GM23338 (cell line): ENCODE results near the gene TCERG1L. TPM values are rescaled to one million over a fixed set of nuclear protein-coding genes. Genes with fewer than 3 reads are reported as not detected.

ENCODE experiments used
- ATAC-seq: fragments of 200-7000 bp; cut with Tn5 transposase; 3 replicates; pipeline ENCODE4 v1.9.1; 2020
- DNase-seq: peaks from one replicate; pipeline ENCODE4 v3.0.0-alpha.2; 2015; ENCODE audit warnings: low spot score
- H2AFZ ChIP-seq: fragments of 200-600 bp; sonication (generic); 2 replicates; pipeline ENCODE4 v1.8.0; 2016; ENCODE audit warnings: antibody characterized with exemption, mild to moderate bottlenecking, moderate library complexity
- H3F3A ChIP-seq: fragments of 200-600 bp; sonication (generic); replicated peaks from 2 replicates; pipeline ENCODE4 v1.8.0; 2017; ENCODE audit warnings: antibody characterized with exemption, mixed run types, low read depth
- H3K27ac ChIP-seq: fragments of 200-600 bp; sonication (generic); 2 replicates; pipeline ENCODE4 v1.6.1; 2016; ENCODE audit warnings: low read depth
- H3K27me3 ChIP-seq: fragments of 200-600 bp; sonication (generic); 2 replicates; pipeline ENCODE4 v1.8.0; 2016; ENCODE audit warnings: mild to moderate bottlenecking, mixed run types, moderate library complexity; ENCODE audit not compliant: insufficient read depth
- H3K36me3 ChIP-seq: fragments of 200-600 bp; sonication (generic); 2 replicates; pipeline ENCODE4 v1.8.0; 2016; ENCODE audit warnings: mild to moderate bottlenecking; ENCODE audit not compliant: insufficient read depth
- H3K4me1 ChIP-seq: fragments of 200-600 bp; sonication (generic); 2 replicates; pipeline ENCODE4 v1.8.0; 2016; ENCODE audit warnings: mild to moderate bottlenecking, moderate library complexity; ENCODE audit not compliant: insufficient read depth
- H3K4me2 ChIP-seq: fragments of 200-600 bp; sonication (generic); 2 replicates; pipeline ENCODE4 v1.7.1; 2017; ENCODE audit warnings: mixed run types
- H3K4me3 ChIP-seq: fragments of 200-600 bp; sonication (generic); 2 replicates; pipeline ENCODE4 v1.6.1; 2016; ENCODE audit warnings: mixed run types
- H3K79me2 ChIP-seq: fragments of 200-600 bp; sonication (generic); replicated peaks from 2 replicates; pipeline ENCODE4 v1.8.0; 2017; ENCODE audit warnings: mild to moderate bottlenecking; ENCODE audit not compliant: insufficient read depth
- H3K9me2 ChIP-seq: fragments of 200-600 bp; sonication (generic); 2 replicates; pipeline ENCODE4 v1.8.0; 2017; ENCODE audit not compliant: insufficient read depth
- H4K20me1 ChIP-seq: fragments of 200-600 bp; sonication (generic); replicated peaks from 2 replicates; pipeline ENCODE4 v1.8.0; 2017; ENCODE audit warnings: mild to moderate bottlenecking; ENCODE audit not compliant: insufficient read depth
- H3K27ac Mint-ChIP-seq: 2 replicates; pipeline ENCODE4 v1.8.0; 2020; ENCODE audit warnings: inconsistent platforms, mild to moderate bottlenecking, moderate library complexity, mixed read lengths
- H3K27me3 Mint-ChIP-seq: 3 replicates; pipeline ENCODE4 v1.8.0; 2022; ENCODE audit warnings: low read depth, mild to moderate bottlenecking, moderate library complexity, mixed read lengths, inconsistent platforms; ENCODE audit not compliant: insufficient read depth, poor library complexity
- H3K36me3 Mint-ChIP-seq: 3 replicates; pipeline ENCODE4 v1.8.0; 2021; ENCODE audit warnings: low read depth, mild to moderate bottlenecking, inconsistent platforms, moderate library complexity, mixed read lengths
- H3K4me1 Mint-ChIP-seq: 3 replicates; pipeline ENCODE4 v1.8.0; 2020; ENCODE audit warnings: mild to moderate bottlenecking, inconsistent platforms, mixed read lengths
- H3K4me3 Mint-ChIP-seq: 3 replicates; pipeline ENCODE4 v1.8.0; 2021; ENCODE audit warnings: moderate library complexity, mild to moderate bottlenecking, inconsistent platforms, mixed read lengths
- H3K9me3 Mint-ChIP-seq: 3 replicates; pipeline ENCODE4 v1.8.0; 2020; ENCODE audit warnings: moderate library complexity, mild to moderate bottlenecking, inconsistent platforms, mixed read lengths
- CREB1 ChIP-seq: fragments of 250-450 bp; sonication (Bioruptor Pico); IDR thresholded peaks from 2 replicates; pipeline ENCODE4 v1.5.0; 2020; ENCODE audit warnings: low read depth, mild to moderate bottlenecking, moderate library complexity
- EZH2 ChIP-seq: fragments of 200-600 bp; sonication (generic); IDR thresholded peaks from one replicate; pipeline ENCODE4 v1.8.0; 2017; ENCODE audit warnings: antibody characterized with exemption, mild to moderate bottlenecking, low read depth; ENCODE audit not compliant: unreplicated experiment
- EZH2phosphoT487 ChIP-seq: fragments of 200-600 bp; sonication (generic); IDR thresholded peaks from one replicate; pipeline ENCODE4 v1.8.1; 2018; ENCODE audit warnings: antibody characterized with exemption; ENCODE audit not compliant: unreplicated experiment
- JUNB ChIP-seq: IDR thresholded peaks from one replicate; pipeline ENCODE4 v1.6.1; 2016; ENCODE audit warnings: antibody characterized with exemption; ENCODE audit not compliant: unreplicated experiment
- NANOG ChIP-seq: IDR thresholded peaks from 2 replicates; pipeline ENCODE4 v1.6.1; 2016; ENCODE audit warnings: antibody characterized with exemption, borderline replicate concordance
- POLR2AphosphoS5 ChIP-seq: IDR thresholded peaks from 2 replicates; pipeline ENCODE4 v1.6.1; 2016; ENCODE audit warnings: antibody characterized with exemption, low read depth
- REST ChIP-seq: IDR thresholded peaks from one replicate; pipeline ENCODE4 v1.6.1; 2018; ENCODE audit warnings: antibody characterized with exemption; ENCODE audit not compliant: unreplicated experiment
- STAT1 ChIP-seq: IDR thresholded peaks from one replicate; pipeline ENCODE4 v1.6.1; 2016; ENCODE audit warnings: antibody characterized with exemption; ENCODE audit not compliant: unreplicated experiment
- ZNF331 ChIP-seq: fragments of 250-450 bp; sonication (Bioruptor Pico); IDR thresholded peaks from 2 replicates; pipeline ENCODE4 v1.5.0; 2020; ENCODE audit warnings: low read depth, mild to moderate bottlenecking, moderate library complexity
- polyA plus RNA-seq: library from polyadenylated mRNA; unstranded; fragments of >200 nt; fragmentation: Nextera tagmentation; extraction: Ambion mirVana; gene quantifications from 2 replicates; pipeline ENCODE4 v1.2.1, GENCODE V29; 2016
- total RNA-seq: library from RNA; depleted of rRNA; stranded (reverse); fragments of >200 nt; shearing (Covaris generic); gene quantifications from 2 replicates; pipeline ENCODE4 v1.2.3, GENCODE V29; 2014
- TF ChIP-seq, protein P1 (sequence below): IDR thresholded peaks from 2 replicates; pipeline ENCODE4 v1.6.1; 2016; ENCODE audit warnings: antibody characterized with exemption

The TCERG1L gene
- total and polyA plus RNA-seq, 2 experiments from 2014 or later, result 3.9 to 5.5 TPM

GRCh38 chr10:131094527-131095312 is 216.8 kb downstream of the TCERG1L start:
- Mint-ChIP-seq H3K36me3 (0 out of 3 replicates have a peak, but pooled peaks cover 6% of the 10 kb centered on the region), H3K27me3 (peaks cover 7% of the 10 kb centered on the region), H3K27ac (no peak overlapping the region), H3K4me3 (no peak overlapping the region), H3K4me1 (peaks cover 8% of the 10 kb centered on the region), H3K9me3 (peaks cover 70% of the 10 kb centered on the region)
- TF ChIP-seq EZH2 (no peak), CREB1 (CRISPR knock-in tag) (no peak), STAT1 (no peak), JUNB (no peak), ZNF331 (CRISPR knock-in tag) (no peak), NANOG (no peak), REST (no peak), EZH2phosphoT487 (no peak)
- no peaks in the 10 kb centered on the region for H3K27me3 ChIP-seq
- H3K4me2 ChIP-seq, result no peak overlapping the region
- no peaks in the 10 kb centered on the region for H3K36me3 ChIP-seq
- H3F3A ChIP-seq, result no peaks in the 10 kb centered on the region
- no peaks in the 10 kb centered on the region for H3K79me2 ChIP-seq
- H3K4me1 ChIP-seq, result no peaks in the 10 kb centered on the region
- DNase-seq (peak; percentile 34), ATAC-seq (peak; percentile 69)
- H2AFZ ChIP-seq, result no peak overlapping the region
- H4K20me1 ChIP-seq, result no peaks in the 10 kb centered on the region
- H3K9me2 ChIP-seq, result no peaks in the 10 kb centered on the region
- no peak overlapping the region for H3K27ac ChIP-seq
- no peak overlapping the region for H3K4me3 ChIP-seq

- Mint-ChIP-seq H3K9me3 (peaks cover 70% of the 10 kb centered on the region), H3K36me3 (0 out of 3 replicates have a peak, but pooled peaks cover 12% of the 10 kb centered on the region), H3K4me1 (peaks cover 8% of the 10 kb centered on the region), H3K4me3 (no peak overlapping the region), H3K27ac (no peak overlapping the region), H3K27me3 (peaks cover 7% of the 10 kb centered on the region)
- no peak overlapping the region for H3K4me3 ChIP-seq
- H4K20me1 ChIP-seq, result no peaks in the 10 kb centered on the region
- no peaks in the 10 kb centered on the region for H3K36me3 ChIP-seq
- ATAC-seq, result no peak; the same call in 2 of the 3 replicates
- H3K9me2 ChIP-seq, result no peaks in the 10 kb centered on the region
- DNase-seq, result no peak
- H3K27ac ChIP-seq, result no peak overlapping the region
- no peak overlapping the region for H3K4me2 ChIP-seq
- no peaks in the 10 kb centered on the region for H3F3A ChIP-seq
- no peaks in the 10 kb centered on the region for H3K79me2 ChIP-seq
- H2AFZ ChIP-seq, result no peak overlapping the region
- H3K4me1 ChIP-seq, result no peaks in the 10 kb centered on the region
- no peaks in the 10 kb centered on the region for H3K27me3 ChIP-seq
- TF ChIP-seq, protein P1, sequence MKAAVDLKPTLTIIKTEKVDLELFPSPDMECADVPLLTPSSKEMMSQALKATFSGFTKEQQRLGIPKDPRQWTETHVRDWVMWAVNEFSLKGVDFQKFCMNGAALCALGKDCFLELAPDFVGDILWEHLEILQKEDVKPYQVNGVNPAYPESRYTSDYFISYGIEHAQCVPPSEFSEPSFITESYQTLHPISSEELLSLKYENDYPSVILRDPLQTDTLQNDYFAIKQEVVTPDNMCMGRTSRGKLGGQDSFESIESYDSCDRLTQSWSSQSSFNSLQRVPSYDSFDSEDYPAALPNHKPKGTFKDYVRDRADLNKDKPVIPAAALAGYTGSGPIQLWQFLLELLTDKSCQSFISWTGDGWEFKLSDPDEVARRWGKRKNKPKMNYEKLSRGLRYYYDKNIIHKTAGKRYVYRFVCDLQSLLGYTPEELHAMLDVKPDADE, result no peak
- no peak for TF ChIP-seq NANOG
- no peak for TF ChIP-seq EZH2
- no peak for TF ChIP-seq CREB1 (CRISPR knock-in tag)
- TF ChIP-seq REST, result no peak
- TF ChIP-seq POLR2AphosphoS5, result no peak
- no peak for TF ChIP-seq JUNB
- no peak for TF ChIP-seq STAT1
Measured at GRCh38 chr10:131093795-131094366, 217.6 kb downstream of the TCERG1L start.
